Measurements from ENCODE around the gene RYR2. TPM values are rescaled to one million over a fixed set of nuclear protein-coding genes. Genes with fewer than 3 reads are reported as not detected.

The RYR2 gene
- total and polyA plus RNA-seq, 2 donors (not counting 1 experiment from before 2014, with no cell fraction given), result not detected

DNA sequence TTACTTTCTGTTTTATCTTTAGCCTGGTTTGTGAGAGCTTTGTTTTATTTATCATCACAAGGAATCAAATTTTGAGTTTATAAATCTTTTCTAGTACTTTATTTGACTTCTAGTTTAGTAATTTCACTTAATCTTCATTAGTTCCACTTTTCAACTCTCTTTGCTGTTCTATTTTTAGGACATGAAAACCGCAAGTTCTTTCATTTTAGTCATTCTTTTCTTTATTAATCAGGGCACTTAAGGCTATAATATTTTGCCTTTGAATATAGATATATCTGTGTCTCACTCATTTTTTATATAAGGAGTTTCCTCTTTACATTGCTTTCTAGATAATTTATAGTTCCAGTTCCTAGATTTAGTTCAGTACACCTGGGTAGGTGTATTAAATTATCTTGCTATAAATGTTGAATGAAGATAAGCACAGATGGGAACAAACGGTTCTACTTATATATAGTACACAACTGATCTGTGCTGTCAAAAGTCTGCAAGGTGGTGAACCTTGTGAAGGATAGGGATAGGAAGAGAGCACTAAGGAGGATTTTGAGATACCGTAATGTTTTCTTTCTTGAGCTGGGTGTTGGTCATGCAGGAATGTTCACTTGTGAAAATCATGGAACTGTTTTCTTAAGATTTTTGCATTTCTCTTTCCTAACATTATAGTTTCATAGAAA, 402.3 kb downstream of the RYR2 start:
- H3K79me2 ChIP-seq (ENCODE audit: control insufficient read depth, insufficient read depth, low read length), result no peaks in the 10 kb centered on the region
- Mint-ChIP-seq H3K27me3 (no peaks in the 10 kb centered on the region), H3K4me3 (no peak overlapping the region), H3K9me3 (ENCODE audit: insufficient read depth) (peaks cover 5% of the 10 kb centered on the region), H3K27ac (no peak overlapping the region), H3K4me1 (peaks cover 6% of the 10 kb centered on the region)
- no peak overlapping the region for H3K4me2 ChIP-seq (replicated peaks; ENCODE audit: low read depth, low read length, poor library complexity, severe bottlenecking)
- H3K27ac ChIP-seq (ENCODE audit: low read length in 2 of 2), result no peak overlapping the region
- TF ChIP-seq, protein P1, sequence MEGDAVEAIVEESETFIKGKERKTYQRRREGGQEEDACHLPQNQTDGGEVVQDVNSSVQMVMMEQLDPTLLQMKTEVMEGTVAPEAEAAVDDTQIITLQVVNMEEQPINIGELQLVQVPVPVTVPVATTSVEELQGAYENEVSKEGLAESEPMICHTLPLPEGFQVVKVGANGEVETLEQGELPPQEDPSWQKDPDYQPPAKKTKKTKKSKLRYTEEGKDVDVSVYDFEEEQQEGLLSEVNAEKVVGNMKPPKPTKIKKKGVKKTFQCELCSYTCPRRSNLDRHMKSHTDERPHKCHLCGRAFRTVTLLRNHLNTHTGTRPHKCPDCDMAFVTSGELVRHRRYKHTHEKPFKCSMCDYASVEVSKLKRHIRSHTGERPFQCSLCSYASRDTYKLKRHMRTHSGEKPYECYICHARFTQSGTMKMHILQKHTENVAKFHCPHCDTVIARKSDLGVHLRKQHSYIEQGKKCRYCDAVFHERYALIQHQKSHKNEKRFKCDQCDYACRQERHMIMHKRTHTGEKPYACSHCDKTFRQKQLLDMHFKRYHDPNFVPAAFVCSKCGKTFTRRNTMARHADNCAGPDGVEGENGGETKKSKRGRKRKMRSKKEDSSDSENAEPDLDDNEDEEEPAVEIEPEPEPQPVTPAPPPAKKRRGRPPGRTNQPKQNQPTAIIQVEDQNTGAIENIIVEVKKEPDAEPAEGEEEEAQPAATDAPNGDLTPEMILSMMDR (IDR thresholded peaks at IDR 0.05), result no peak
- no peak for TF ChIP-seq EZH2 (IDR thresholded peaks at IDR 0.05; ENCODE audit: borderline replicate concordance, insufficient read depth, low read depth, low read length, poor library complexity, severe bottlenecking)
- ATAC-seq (ENCODE audit: low read depth) (no peak), DNase-seq (no peak)
- no peaks in the 10 kb centered on the region for H3K9me3 ChIP-seq (ENCODE audit: control extremely low read depth in 1 of 3, control insufficient read depth in 2 of 3, insufficient read depth in 1 of 3, low read length in 2 of 3)
- ChIA-PET CTCF (no interaction called here), POLR2A (no interaction called here)
- H4K20me1 ChIP-seq (ENCODE audit: control insufficient read depth, insufficient read depth, low read length, poor library complexity, severe bottlenecking), result no peaks in the 10 kb centered on the region
- WGBS (ENCODE audit: insufficient coverage), result no CpG with 5 or more reads among the region's 3 CpGs
- H2AFZ ChIP-seq (ENCODE audit: insufficient read depth, low read depth, low read length, poor library complexity, severe bottlenecking), result no peak overlapping the region
- H3K27me3 ChIP-seq (replicated peaks in 1 of 4; ENCODE audit: control extremely low read depth in 1 of 4, control insufficient read depth in 3 of 4, insufficient read depth in 4 of 4, low read length in 3 of 4), result no peaks in the 10 kb centered on the region
- H3K36me3 ChIP-seq (replicated peaks in 1 of 2; ENCODE audit: control extremely low read depth in 1 of 2, control insufficient read depth in 1 of 2, extremely low read depth in 1 of 2, insufficient read depth in 2 of 2, low read length in 1 of 2), result no peaks in the 10 kb centered on the region
- intact Hi-C loops (cut with micrococcal nuclease), result no loop called here
- H3K4me1 ChIP-seq (ENCODE audit: control insufficient read depth in 2 of 2, insufficient read depth in 2 of 2, low read length in 2 of 2), result no peaks in the 10 kb centered on the region
- no peak overlapping the region for H3K9ac ChIP-seq (ENCODE audit: low read length)
- no peak overlapping the region for H3K4me3 ChIP-seq (ENCODE audit: control extremely low read depth in 1 of 5, extremely low read depth in 1 of 5, insufficient read depth in 1 of 5, low read depth in 2 of 5, low read length in 4 of 5)

DNA sequence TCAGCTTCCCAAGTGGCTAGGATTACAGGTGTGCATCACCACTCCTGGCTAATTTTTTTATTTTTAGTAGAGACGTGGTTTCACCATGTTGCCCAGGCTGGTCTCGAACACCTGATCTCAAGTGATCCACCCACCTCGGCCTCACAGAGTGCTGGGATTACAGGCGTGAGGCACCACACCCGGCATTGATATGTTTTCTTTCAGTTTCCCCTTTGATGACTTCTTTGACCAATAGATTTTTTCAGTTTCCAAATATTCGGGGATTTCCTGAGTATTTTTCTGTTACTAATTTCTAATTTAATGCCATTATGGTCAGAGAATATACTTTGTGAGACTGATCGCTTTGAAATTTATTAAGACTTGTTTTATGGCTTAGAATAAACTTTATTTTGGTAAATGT, 406.1 kb downstream of the RYR2 start:
- H3K4me3 ChIP-seq (ENCODE audit: control extremely low read depth in 1 of 5, extremely low read depth in 1 of 5, insufficient read depth in 1 of 5, low read depth in 2 of 5, low read length in 4 of 5), result no peak overlapping the region
- no peak overlapping the region for H3K9ac ChIP-seq (ENCODE audit: low read length)
- no peaks in the 10 kb centered on the region for H3K27me3 ChIP-seq (replicated peaks in 1 of 4; ENCODE audit: control extremely low read depth in 1 of 4, control insufficient read depth in 3 of 4, insufficient read depth in 4 of 4, low read length in 3 of 4)
- POLR2A ChIA-PET, result no interaction called here
- H3K36me3 ChIP-seq (replicated peaks in 1 of 2; ENCODE audit: control extremely low read depth in 1 of 2, control insufficient read depth in 1 of 2, extremely low read depth in 1 of 2, insufficient read depth in 2 of 2, low read length in 1 of 2), result no peaks in the 10 kb centered on the region
- no peaks in the 10 kb centered on the region for H4K20me1 ChIP-seq (ENCODE audit: control insufficient read depth, insufficient read depth, low read length, poor library complexity, severe bottlenecking)
- Mint-ChIP-seq H3K27ac (no peak overlapping the region), H3K4me1 (peaks cover 6% of the 10 kb centered on the region), H3K27me3 (no peaks in the 10 kb centered on the region), H3K4me3 (no peak overlapping the region), H3K9me3 (ENCODE audit: insufficient read depth) (no peaks in the 10 kb centered on the region)
- H3K9me3 ChIP-seq (ENCODE audit: control extremely low read depth in 1 of 3, control insufficient read depth in 2 of 3, insufficient read depth in 1 of 3, low read length in 2 of 3), result no peaks in the 10 kb centered on the region
- ATAC-seq (ENCODE audit: low read depth), result no peak
- WGBS (ENCODE audit: insufficient coverage), result 83% methylated on average over 4 of the region's 7 CpGs
- H3K27ac ChIP-seq (ENCODE audit: low read length in 2 of 2), result no peak overlapping the region
- CTCF ChIA-PET, result no interaction called here
- H3K4me1 ChIP-seq (ENCODE audit: control insufficient read depth in 2 of 2, insufficient read depth in 2 of 2, low read length in 2 of 2), result no peaks in the 10 kb centered on the region
- intact Hi-C loops (cut with micrococcal nuclease), result no loop called here
- no peak overlapping the region for H2AFZ ChIP-seq (ENCODE audit: insufficient read depth, low read depth, low read length, poor library complexity, severe bottlenecking)
- H3K4me2 ChIP-seq (replicated peaks; ENCODE audit: low read depth, low read length, poor library complexity, severe bottlenecking), result no peak overlapping the region
- no peak for DNase-seq
- TF ChIP-seq, protein P1 (IDR thresholded peaks at IDR 0.05), result no peak
- no peak for TF ChIP-seq EZH2 (IDR thresholded peaks at IDR 0.05; ENCODE audit: borderline replicate concordance, insufficient read depth, low read depth, low read length, poor library complexity, severe bottlenecking)
- no peaks in the 10 kb centered on the region for H3K79me2 ChIP-seq (ENCODE audit: control insufficient read depth, insufficient read depth, low read length)
